ENCODE results near the gene GSTM3. TPM values are rescaled to one million over a fixed set of nuclear protein-coding genes. Genes with fewer than 3 reads are reported as not detected.

GSTM3 gene
- total RNA-seq = 93.7 TPM
- long read RNA-seq, full-length matches to known transcripts = 27 of 34 reads
- long read RNA-seq, partial matches to known transcripts = 2 of 34 reads
- long read RNA-seq, other reads (novel, unspliced or antisense) = 5 of 34 reads

- no peaks in the 10 kb centered on the region for H3K9me3 ChIP-seq (replicated peaks)
- peak within 1 kb of the TSS; percentile 86 for H3K4me3 ChIP-seq
- H3K27ac ChIP-seq (replicated peaks) = peak within 1 kb of the TSS; percentile 80
- intact Hi-C loops (cut with micrococcal nuclease) = no loop called here
- no peaks in the 10 kb centered on the region for H3K27me3 ChIP-seq (ENCODE audit: low read depth)
- peaks cover 23% of the 10 kb centered on the region for H3K36me3 ChIP-seq
- peaks cover 21% of the 10 kb centered on the region for H3K4me1 ChIP-seq
- no peak for DNase-seq
- no peak for TF ChIP-seq CTCF (IDR thresholded peaks at IDR 0.05; ENCODE audit: borderline replicate concordance)
Observed at GRCh38 chr1:109740615-109741373, at the start of gene GSTM3. Gene GSTM3 (minus strand): TSS chr1:109741038. CDS start chr1:109740287, 751 bp downstream.

GRCh38 chr1:109790329-109790728 is 49.5 kb upstream of the GSTM3 start:
- no peaks in the 10 kb centered on the region for H3K36me3 ChIP-seq
- no peak for TF ChIP-seq CTCF (IDR thresholded peaks at IDR 0.05; ENCODE audit: borderline replicate concordance)
- no peaks in the 10 kb centered on the region for H3K9me3 ChIP-seq (replicated peaks)
- intact Hi-C loops (cut with micrococcal nuclease) = loop anchor here (5.0 kb wide), 1 partner anchor 192 kb away; the partner anchor contains the start of gene AHCYL1
- no peak for DNase-seq
- peak overlapping the region; percentile 59 for H3K27ac ChIP-seq (replicated peaks)
- H3K27me3 ChIP-seq (ENCODE audit: low read depth) = no peaks in the 10 kb centered on the region
- H3K4me1 ChIP-seq = peaks cover 67% of the 10 kb centered on the region
- no peak overlapping the region for H3K4me3 ChIP-seq

- Histone ChIP-seq H3K4me1 (peaks cover 64% of the 10 kb centered on the region), H3K36me3 (no peaks in the 10 kb centered on the region), H3K27me3 (ENCODE audit: low read depth) (no peaks in the 10 kb centered on the region), H3K27ac (replicated peaks) (no peak overlapping the region), H3K9me3 (replicated peaks) (no peaks in the 10 kb centered on the region), H3K4me3 (no peak overlapping the region)
- TF ChIP-seq CTCF (IDR thresholded peaks at IDR 0.05; ENCODE audit: borderline replicate concordance) = no peak
- peak; percentile 8 for DNase-seq
- intact Hi-C loops (cut with micrococcal nuclease) = loop anchor here (5.0 kb wide), 1 partner anchor 193 kb away; the partner anchor contains the start of gene AHCYL1
Observed at GRCh38 chr1:109789551-109790180, 48.8 kb upstream of the GSTM3 start.

GRCh38 chr1:109788695-109789521 is 48.1 kb upstream of the GSTM3 start:
- Histone ChIP-seq H3K9me3 (replicated peaks) (no peaks in the 10 kb centered on the region), H3K4me1 (peaks cover 56% of the 10 kb centered on the region), H3K4me3 (no peak overlapping the region), H3K27ac (replicated peaks) (no peak overlapping the region), H3K27me3 (ENCODE audit: low read depth) (no peaks in the 10 kb centered on the region), H3K36me3 (no peaks in the 10 kb centered on the region)
- peak; percentile 29 for TF ChIP-seq CTCF (IDR thresholded peaks at IDR 0.05; ENCODE audit: borderline replicate concordance)
- intact Hi-C loops (cut with micrococcal nuclease) = no loop called here
- DNase-seq = peak; percentile 9

Measured in left ventricle myocardium inferior (tissue), 1 donor.